Mesendoderm (in vitro differentiated cells): ENCODE results near the gene RFC5.
"Not testable (repeated sequence)": the region's sequence is repeated elsewhere in the genome, so short reads cannot be mapped to it uniquely, and the experiment has no call there.

ENCODE experiments used
- DNase-seq: peaks from one replicate; pipeline ENCODE4 v3.0.0; 2013
- H2AK5ac ChIP-seq: 2 replicates; pipeline ENCODE4 v1.6.1; 2013; ENCODE audit warnings: low read length, inconsistent platforms
- H2BK120ac ChIP-seq: 2 replicates; pipeline ENCODE4 v1.6.1; 2013; ENCODE audit warnings: low read depth, mild to moderate bottlenecking, low read length, moderate library complexity, mixed read lengths
- H2BK15ac ChIP-seq: replicated peaks from 2 replicates; pipeline ENCODE4 v1.6.1; 2013; ENCODE audit warnings: low read depth, mild to moderate bottlenecking, moderate library complexity
- H2BK5ac ChIP-seq: 2 replicates; pipeline ENCODE4 v1.6.1; 2013; ENCODE audit warnings: low read length, inconsistent platforms
- H3K18ac ChIP-seq: 2 replicates; pipeline ENCODE4 v1.6.1; 2013; ENCODE audit warnings: mild to moderate bottlenecking, low read length, mixed read lengths
- H3K23ac ChIP-seq: one replicate; pipeline ENCODE4 v1.6.1; 2013; ENCODE audit warnings: low read length
- H3K27ac ChIP-seq: 2 replicates; pipeline ENCODE4 v1.5.1; 2013; ENCODE audit warnings: low read depth, mild to moderate bottlenecking, inconsistent platforms, low read length, moderate library complexity
- H3K27me3 ChIP-seq: 2 replicates; pipeline ENCODE4 v1.6.1; 2013; ENCODE audit warnings: low read length, control low read depth, mild to moderate bottlenecking, inconsistent platforms; ENCODE audit not compliant: insufficient read depth, poor library complexity
- H3K36me3 ChIP-seq: 2 replicates; pipeline ENCODE4 v1.6.1; 2013; ENCODE audit warnings: low read length, inconsistent platforms; ENCODE audit not compliant: control insufficient read depth, insufficient read depth
- H3K4ac ChIP-seq: one replicate; pipeline ENCODE4 v1.6.1; 2013; ENCODE audit warnings: low read depth, mild to moderate bottlenecking, low read length, moderate library complexity
- H3K4me1 ChIP-seq: 2 replicates; pipeline ENCODE4 v1.6.1; 2013; ENCODE audit warnings: low read depth, low read length, inconsistent platforms; ENCODE audit not compliant: control insufficient read depth
- H3K4me2 ChIP-seq: 2 replicates; pipeline ENCODE4 v1.6.1; 2013; ENCODE audit warnings: low read length
- H3K4me3 ChIP-seq: 2 replicates; pipeline ENCODE4 v1.5.1; 2013; ENCODE audit warnings: mild to moderate bottlenecking, low read length
- H3K56ac ChIP-seq: one replicate; pipeline ENCODE4 v1.6.1; 2013; ENCODE audit warnings: low read length
- H3K79me1 ChIP-seq: 2 replicates; pipeline ENCODE4 v1.6.1; 2013; ENCODE audit warnings: low read length, inconsistent platforms
- H3K79me2 ChIP-seq: 2 replicates; pipeline ENCODE4 v1.6.1; 2013; ENCODE audit warnings: mild to moderate bottlenecking, low read length; ENCODE audit not compliant: control insufficient read depth, insufficient read depth
- H3K9ac ChIP-seq: 2 replicates; pipeline ENCODE4 v1.6.1; 2013; ENCODE audit warnings: low read length, inconsistent platforms
- H4K5ac ChIP-seq: one replicate; pipeline ENCODE4 v1.6.1; 2013; ENCODE audit warnings: low read length
- H4K8ac ChIP-seq: one replicate; pipeline ENCODE4 v1.6.1; 2013; ENCODE audit warnings: low read depth, mild to moderate bottlenecking, control low read depth, low read length, moderate library complexity
- WGBS: extraction: QIAGEN DNeasy Blood & Tissue Kit; methylation state at CpG from one replicate; pipeline ENCODE4 v1.1.7; 2013; ENCODE audit warnings: low lambda C conversion rate, missing lambda C conversion rate; ENCODE audit not compliant: insufficient coverage; ENCODE audit errors: extremely low coverage; 5-methylcytosine and 5-hydroxymethylcytosine counted together

RFC5 gene

DNA sequence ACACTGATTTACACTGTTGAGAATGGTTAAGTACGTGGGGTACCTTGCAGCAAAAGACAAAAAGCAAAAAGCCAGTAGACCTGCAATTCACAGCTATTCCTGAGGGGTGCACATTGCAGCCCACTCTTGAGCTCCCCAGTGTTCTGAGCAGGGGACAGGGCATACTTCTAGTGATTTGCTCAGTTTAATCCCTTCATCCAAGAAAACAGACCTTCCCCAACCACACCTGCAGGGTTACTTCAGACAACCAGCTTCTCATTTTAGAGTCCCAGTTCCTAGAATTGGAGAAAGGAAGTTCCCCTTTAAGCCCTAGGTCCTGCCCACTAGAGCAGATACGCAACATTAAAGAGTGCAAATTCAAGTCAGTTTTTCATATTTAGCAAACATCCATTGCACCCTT, 48.1 kb downstream of the RFC5 start:
- Histone ChIP-seq H2AK5ac (no peak overlapping the region), H3K36me3 (no peaks in the 10 kb centered on the region), H4K8ac (no peak overlapping the region), H4K5ac (no peak overlapping the region), H3K4ac (no peak overlapping the region), H3K79me1 (no peaks in the 10 kb centered on the region), H3K4me1 (no peaks in the 10 kb centered on the region), H3K56ac (no peak overlapping the region), H3K18ac (no peak overlapping the region), H2BK5ac (no peak overlapping the region), H2BK120ac (no peak overlapping the region), H3K23ac (no peak overlapping the region), H3K4me3 (no peak overlapping the region), H3K4me2 (no peak overlapping the region), H2BK15ac (no peak overlapping the region), H3K27ac (no peak overlapping the region), H3K9ac (no peak overlapping the region), H3K27me3 (no peaks in the 10 kb centered on the region), H3K79me2 (no peaks in the 10 kb centered on the region)
- WGBS, result no CpG with 5 or more reads among the region's 2 CpGs
- DNase-seq, result peak; percentile 68

DNA sequence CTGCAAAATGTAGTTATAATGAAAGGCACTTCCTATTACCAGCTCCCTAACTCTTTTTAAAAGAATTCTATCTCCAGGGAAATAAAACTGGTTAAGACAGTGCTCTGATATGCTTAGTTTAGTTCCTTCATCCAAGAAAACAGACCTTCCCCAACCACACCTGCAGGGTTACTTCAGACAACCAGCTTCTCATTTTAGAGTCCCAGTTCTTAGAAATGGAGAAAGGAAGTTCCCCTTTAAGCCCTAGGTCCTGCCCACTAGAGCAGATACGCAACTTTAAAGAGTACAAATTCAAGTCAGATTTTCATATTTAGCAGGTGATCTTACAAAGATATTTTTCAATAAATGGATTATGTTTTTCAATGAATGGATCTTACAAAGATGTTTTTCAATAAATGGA, 48.9 kb downstream of the RFC5 start:
- Histone ChIP-seq H3K23ac (no peak overlapping the region), H2AK5ac (no peak overlapping the region), H3K4me1 (no peaks in the 10 kb centered on the region), H2BK5ac (no peak overlapping the region), H3K4me3 (no peak overlapping the region), H4K5ac (no peak overlapping the region), H3K4me2 (no peak overlapping the region), H3K4ac (no peak overlapping the region), H2BK120ac (no peak overlapping the region), H2BK15ac (no peak overlapping the region), H4K8ac (no peak overlapping the region), H3K27me3 (no peaks in the 10 kb centered on the region), H3K18ac (no peak overlapping the region), H3K56ac (no peak overlapping the region), H3K27ac (no peak overlapping the region), H3K36me3 (peaks cover 2% of the 10 kb centered on the region), H3K79me2 (no peaks in the 10 kb centered on the region), H3K9ac (no peak overlapping the region), H3K79me1 (no peaks in the 10 kb centered on the region)
- WGBS, result no CpG with 5 or more reads among the region's 1 CpG
- no peak for DNase-seq

DNA sequence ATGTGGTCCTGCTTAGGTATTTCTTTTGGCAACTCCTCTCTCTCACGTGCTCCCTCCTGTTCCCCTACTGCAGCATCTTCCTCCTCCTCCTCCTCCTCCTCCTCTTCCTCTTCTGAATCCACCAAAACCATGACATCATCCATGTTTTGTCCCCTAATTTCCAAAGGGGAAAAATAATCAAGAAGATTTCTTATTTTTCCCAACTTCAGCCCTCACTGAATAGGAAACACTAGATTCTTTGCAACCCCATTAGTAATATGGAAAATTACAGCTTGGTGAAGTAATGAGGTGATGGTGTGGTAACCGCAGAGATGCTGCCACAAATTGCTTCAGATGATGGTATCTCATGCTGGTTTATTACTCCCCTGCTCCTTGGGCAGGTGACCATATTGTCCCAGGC, 51.9 kb downstream of the RFC5 start:
- DNase-seq, result no peak
- no peak overlapping the region for H2AK5ac ChIP-seq
- no peak overlapping the region for H3K4ac ChIP-seq
- no peak overlapping the region for H3K4me2 ChIP-seq
- no peaks in the 10 kb centered on the region for H3K27me3 ChIP-seq
- no peaks in the 10 kb centered on the region for H3K4me1 ChIP-seq
- H3K36me3 ChIP-seq, result peaks cover 3% of the 10 kb centered on the region
- H3K79me2 ChIP-seq, result no peaks in the 10 kb centered on the region
- no peak overlapping the region for H2BK5ac ChIP-seq
- no CpG with 5 or more reads among the region's 2 CpGs for WGBS
- H3K9ac ChIP-seq, result no peak overlapping the region
- no peak overlapping the region for H3K56ac ChIP-seq
- H2BK120ac ChIP-seq, result no peak overlapping the region
- H3K23ac ChIP-seq, result no peak overlapping the region
- H4K8ac ChIP-seq, result no peak overlapping the region
- H3K18ac ChIP-seq, result no peak overlapping the region
- no peak overlapping the region for H2BK15ac ChIP-seq
- no peaks in the 10 kb centered on the region for H3K79me1 ChIP-seq
- H4K5ac ChIP-seq, result no peak overlapping the region
- no peak overlapping the region for H3K27ac ChIP-seq
- H3K4me3 ChIP-seq, result no peak overlapping the region

DNA sequence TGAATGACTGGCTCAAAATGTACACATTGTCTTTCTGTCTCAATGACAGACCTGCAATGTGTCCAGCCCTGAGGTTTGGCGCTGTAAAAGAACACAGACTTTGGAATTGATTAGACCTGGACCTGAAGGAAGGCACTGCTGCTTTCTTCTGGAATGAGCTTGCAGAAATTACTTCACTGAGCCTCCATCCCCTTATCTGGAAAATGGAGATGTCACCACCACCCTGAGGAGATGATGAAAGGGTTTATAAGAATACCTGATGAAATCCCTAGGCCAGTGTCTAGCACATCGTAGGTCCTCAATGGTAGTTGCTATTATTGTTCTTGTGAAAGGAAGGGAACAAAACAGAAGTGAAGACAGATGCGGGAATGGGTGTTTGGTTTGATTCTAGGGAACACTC, 54.1 kb downstream of the RFC5 start:
- H4K5ac ChIP-seq, result no peak overlapping the region
- H3K18ac ChIP-seq, result no peak overlapping the region
- H2AK5ac ChIP-seq, result no peak overlapping the region
- no peak overlapping the region for H3K4me3 ChIP-seq
- H3K27ac ChIP-seq, result no peak overlapping the region
- H3K56ac ChIP-seq, result no peak overlapping the region
- no CpG with 5 or more reads among the region's 3 CpGs for WGBS
- no peaks in the 10 kb centered on the region for H3K79me2 ChIP-seq
- no peaks in the 10 kb centered on the region for H3K79me1 ChIP-seq
- DNase-seq, result no peak
- no peak overlapping the region for H2BK120ac ChIP-seq
- no peaks in the 10 kb centered on the region for H3K4me1 ChIP-seq
- H3K27me3 ChIP-seq, result no peaks in the 10 kb centered on the region
- H3K4me2 ChIP-seq, result no peak overlapping the region
- no peak overlapping the region for H3K23ac ChIP-seq
- H4K8ac ChIP-seq, result no peak overlapping the region
- no peak overlapping the region for H3K9ac ChIP-seq
- no peak overlapping the region for H3K4ac ChIP-seq
- peaks cover 4% of the 10 kb centered on the region for H3K36me3 ChIP-seq
- H2BK15ac ChIP-seq, result no peak overlapping the region
- H2BK5ac ChIP-seq, result no peak overlapping the region

DNA sequence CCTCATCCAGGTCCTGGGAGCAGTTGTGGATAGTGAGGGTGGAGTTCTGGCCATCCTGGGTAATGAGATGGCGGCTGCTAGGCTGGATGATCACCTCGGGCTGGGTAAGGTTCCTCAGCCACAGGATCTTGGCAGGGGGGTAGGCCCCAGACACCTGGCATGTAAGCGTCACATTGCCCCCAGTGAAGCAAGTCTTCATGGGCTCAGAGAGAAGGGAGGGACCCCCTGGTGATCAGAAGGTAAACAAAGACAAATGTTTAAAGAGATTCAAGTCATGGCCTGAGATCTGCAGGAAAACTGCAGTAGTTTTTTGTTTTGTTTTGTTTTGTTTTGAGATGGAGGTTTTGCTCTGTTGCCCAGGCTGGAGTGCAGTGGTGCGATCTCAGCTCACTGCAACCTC, 57.3 kb downstream of the RFC5 start:
- no peak overlapping the region for H3K18ac ChIP-seq
- H3K36me3 ChIP-seq, result peaks cover 6% of the 10 kb centered on the region
- no peaks in the 10 kb centered on the region for H3K79me1 ChIP-seq
- H4K5ac ChIP-seq, result no peak overlapping the region
- H2BK15ac ChIP-seq, result no peak overlapping the region
- no peak overlapping the region for H3K9ac ChIP-seq
- H2BK5ac ChIP-seq, result no peak overlapping the region
- H3K27ac ChIP-seq, result no peak overlapping the region
- peak; percentile 35 for DNase-seq
- no CpG with 5 or more reads among the region's 4 CpGs for WGBS
- no peak overlapping the region for H3K56ac ChIP-seq
- H2AK5ac ChIP-seq, result no peak overlapping the region
- no peak overlapping the region for H3K4me3 ChIP-seq
- H4K8ac ChIP-seq, result no peak overlapping the region
- no peaks in the 10 kb centered on the region for H3K27me3 ChIP-seq
- no peak overlapping the region for H3K4ac ChIP-seq
- H3K23ac ChIP-seq, result no peak overlapping the region
- H2BK120ac ChIP-seq, result no peak overlapping the region
- no peaks in the 10 kb centered on the region for H3K4me1 ChIP-seq
- no peak overlapping the region for H3K4me2 ChIP-seq
- H3K79me2 ChIP-seq, result no peaks in the 10 kb centered on the region

DNA sequence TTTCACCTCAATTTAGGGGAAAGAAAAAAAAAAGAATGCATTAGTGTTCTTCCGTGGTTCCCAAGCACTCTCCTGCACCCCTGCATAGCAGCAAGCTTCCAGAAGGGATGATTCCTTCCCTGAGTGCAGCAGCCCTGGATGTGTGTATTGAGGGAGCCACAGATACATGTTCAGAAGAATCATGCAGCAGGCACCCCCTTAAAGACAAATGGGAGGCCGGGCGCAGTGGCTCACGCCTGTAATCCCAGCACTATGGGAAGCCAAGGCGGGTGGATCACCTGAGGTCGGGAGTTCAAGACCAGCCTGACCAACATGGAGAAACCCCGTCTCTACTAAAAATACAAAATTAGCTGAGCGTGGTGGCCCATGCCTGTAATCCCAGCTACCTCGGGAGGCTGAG, 65.0 kb downstream of the RFC5 start:
- not testable (repeated sequence) for DNase-seq, H3K36me3 ChIP-seq, H3K4me1 ChIP-seq, H4K8ac ChIP-seq, H3K27ac ChIP-seq, H3K79me1 ChIP-seq, H3K56ac ChIP-seq, H2BK15ac ChIP-seq, H2BK5ac ChIP-seq, H3K79me2 ChIP-seq, H3K4ac ChIP-seq, H2AK5ac ChIP-seq, H2BK120ac ChIP-seq, H4K5ac ChIP-seq, H3K9ac ChIP-seq, H3K4me3 ChIP-seq, H3K27me3 ChIP-seq, H3K23ac ChIP-seq, H3K4me2 ChIP-seq, H3K18ac ChIP-seq
- WGBS, result no CpG with 5 or more reads among the region's 9 CpGs
